Right kidney (tissue), 1 donor: ENCODE data around the gene BCAS4.
"Not testable (repeated sequence)": the region's sequence is repeated elsewhere in the genome, so short reads cannot be mapped to it uniquely, and the experiment has no call there.

Source experiments
- DNase-seq: peaks from one replicate; pipeline ENCODE4 v3.0.0-alpha.2; 2016

BCAS4 gene

GRCh38 chr20:50876816-50877215 is 82.0 kb downstream of the BCAS4 start:
- no peak for DNase-seq

GRCh38 chr20:50877232-50877743 is 82.4 kb downstream of the BCAS4 start:
- DNase-seq: no peak

DNA sequence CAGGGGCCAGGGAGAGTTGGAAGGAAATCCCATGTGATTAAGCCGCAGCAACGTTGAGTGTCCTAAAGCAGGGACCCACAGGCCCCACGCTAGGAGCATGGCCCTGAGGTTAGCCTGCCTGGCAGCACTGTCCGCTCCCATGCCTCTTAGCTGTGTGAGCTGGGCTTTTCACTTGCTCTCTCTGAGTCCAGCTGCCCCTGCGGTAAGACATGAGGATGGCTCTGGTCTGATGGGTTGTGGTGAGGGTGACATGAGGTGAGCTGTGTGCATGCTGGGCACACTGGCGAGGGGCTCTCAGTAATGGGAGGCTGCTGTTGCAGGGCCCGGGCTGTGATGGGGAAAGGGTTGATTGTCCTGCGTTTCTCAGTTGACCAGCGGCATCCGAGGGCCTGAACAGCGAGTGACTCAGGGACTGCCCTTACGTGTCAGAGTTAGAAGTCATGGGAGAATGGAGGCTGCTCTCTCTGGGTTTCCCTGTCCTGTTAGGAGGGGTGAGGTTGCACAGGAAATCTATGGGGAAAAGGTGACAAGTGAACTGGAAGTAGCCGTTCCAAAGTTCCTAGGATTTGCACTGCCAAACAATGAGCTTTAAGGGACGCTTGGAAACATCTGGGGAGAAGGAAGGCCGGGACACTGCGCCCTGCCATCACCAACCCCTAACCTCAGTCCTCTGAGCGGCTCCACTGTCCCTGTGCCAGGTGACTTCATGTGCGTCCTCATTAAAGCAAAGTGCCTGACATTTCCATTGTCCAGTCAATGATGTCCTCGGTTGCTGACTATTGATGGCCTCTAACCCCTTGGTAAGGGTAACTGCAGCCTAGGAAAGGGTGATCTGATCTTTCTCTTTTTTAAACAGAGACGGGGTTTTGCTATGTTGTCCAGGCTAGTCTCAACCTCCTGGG is 85.0 kb downstream of the BCAS4 start:
- no peak for DNase-seq

GRCh38 chr20:50881759-50882424 is 87.0 kb downstream of the BCAS4 start:
- not testable (repeated sequence) for DNase-seq

GRCh38 chr20:50883856-50884255 is 89.0 kb downstream of the BCAS4 start:
- no peak for DNase-seq

DNA sequence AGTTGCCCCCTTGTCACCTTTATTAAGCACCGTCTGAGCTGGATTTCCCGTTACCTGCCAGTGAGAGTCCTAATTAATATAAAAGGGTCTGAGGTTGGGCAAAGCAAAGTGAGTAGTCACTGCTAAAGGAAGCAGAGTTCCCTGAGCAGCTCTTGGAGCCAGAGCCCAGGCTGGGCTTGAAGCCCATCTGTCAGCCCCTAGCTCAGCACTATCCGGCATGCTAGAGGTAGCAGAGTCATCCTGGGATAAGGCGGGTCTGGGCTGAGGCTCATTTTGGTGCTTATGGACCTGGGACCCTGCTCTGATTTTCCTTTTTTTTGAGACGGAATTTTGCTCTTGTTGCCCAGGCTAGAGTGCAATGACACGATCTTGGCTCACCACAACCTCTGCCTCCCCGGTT is 90.2 kb downstream of the BCAS4 start:
- no peak for DNase-seq

GRCh38 chr20:50885781-50886180 is 90.9 kb downstream of the BCAS4 start:
- no peak for DNase-seq

GRCh38 chr20:50886184-50886790 is 91.4 kb downstream of the BCAS4 start:
- DNase-seq: no peak

- no peak for DNase-seq
Observed at GRCh38 chr20:50887576-50887975, 92.7 kb downstream of the BCAS4 start.

DNA sequence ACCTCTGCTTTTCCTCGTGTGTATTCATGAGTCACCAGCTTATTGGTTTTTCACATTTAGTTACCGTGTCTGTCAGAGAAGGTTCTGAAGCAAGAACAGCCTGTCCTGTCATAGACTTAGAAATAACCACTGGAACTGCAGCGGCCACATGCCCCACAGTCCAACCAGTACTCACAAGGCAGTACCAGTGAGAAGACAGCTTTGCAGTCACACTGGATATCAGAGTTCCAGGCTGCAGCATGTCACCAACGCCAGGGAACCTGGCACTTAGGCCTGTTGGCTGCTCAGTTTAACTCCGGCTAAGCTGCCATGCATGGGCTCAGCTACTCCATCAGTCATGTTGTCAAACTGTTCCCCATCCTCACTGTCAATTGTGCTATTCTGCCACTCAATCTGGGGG is 96.3 kb downstream of the BCAS4 start:
- DNase-seq: no peak

GRCh38 chr20:50892394-50892793 is 97.5 kb downstream of the BCAS4 start:
- no peak for DNase-seq

GRCh38 chr20:50893620-50894019 is 98.8 kb downstream of the BCAS4 start:
- no peak for DNase-seq

GRCh38 chr20:50895111-50895830 is 100.4 kb downstream of the BCAS4 start:
- DNase-seq: no peak

- DNase-seq: no peak
Observed at GRCh38 chr20:50898475-50898874, 103.6 kb downstream of the BCAS4 start.

GRCh38 chr20:50900261-50900660 is 105.4 kb downstream of the BCAS4 start:
- no peak for DNase-seq

DNA sequence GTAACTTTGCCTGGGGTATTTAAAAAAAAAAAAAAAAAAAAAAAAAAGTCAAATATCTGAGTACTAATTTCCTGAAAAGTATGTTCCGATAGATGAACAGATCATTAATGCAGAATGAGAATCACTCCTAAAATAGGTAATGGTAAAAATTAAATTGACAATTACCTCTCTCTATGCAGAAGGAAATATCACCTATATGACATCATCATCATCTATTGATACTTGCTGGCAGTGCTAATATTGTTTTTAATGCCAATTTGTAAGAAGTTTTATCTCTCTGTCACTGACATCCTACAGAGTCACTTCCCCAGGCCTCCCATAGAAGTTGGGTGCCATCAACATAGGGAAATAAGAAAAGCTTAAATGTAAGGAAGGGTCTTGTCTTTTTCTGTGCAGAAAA is 106.4 kb downstream of the BCAS4 start:
- no peak for DNase-seq

DNA sequence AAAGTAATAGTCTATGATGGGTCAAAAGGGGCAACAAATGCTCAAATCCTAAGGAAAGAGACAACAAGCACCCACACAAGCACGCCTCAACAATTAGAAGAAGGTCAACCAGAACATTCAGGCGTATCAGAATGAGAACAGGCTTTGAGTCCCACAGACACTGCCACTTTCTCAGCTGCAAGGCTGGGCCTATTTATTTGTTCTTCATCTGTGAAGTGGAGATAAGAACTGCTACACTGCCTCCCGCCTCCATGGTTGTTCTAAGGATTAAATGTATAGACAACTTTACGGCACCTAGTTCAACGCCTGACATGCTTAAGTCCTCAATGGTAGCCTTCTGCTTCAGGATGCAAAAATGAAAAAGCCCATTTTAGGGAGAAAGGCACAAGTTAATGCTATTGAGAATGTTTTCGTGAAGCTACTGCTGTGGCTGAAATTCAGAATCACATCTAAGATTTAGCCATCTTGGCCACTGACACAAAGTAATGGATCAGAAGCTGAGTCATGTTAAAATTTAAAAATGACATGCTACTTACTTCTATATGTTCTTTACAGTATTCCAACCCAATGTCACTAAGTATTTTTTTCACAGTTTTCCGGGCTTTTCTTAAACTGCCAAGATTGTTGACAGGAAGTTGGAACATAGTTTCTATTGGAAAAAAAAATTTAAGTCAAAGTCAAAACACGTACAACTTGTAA is 108.6 kb downstream of the BCAS4 start:
- DNase-seq: no peak

DNA sequence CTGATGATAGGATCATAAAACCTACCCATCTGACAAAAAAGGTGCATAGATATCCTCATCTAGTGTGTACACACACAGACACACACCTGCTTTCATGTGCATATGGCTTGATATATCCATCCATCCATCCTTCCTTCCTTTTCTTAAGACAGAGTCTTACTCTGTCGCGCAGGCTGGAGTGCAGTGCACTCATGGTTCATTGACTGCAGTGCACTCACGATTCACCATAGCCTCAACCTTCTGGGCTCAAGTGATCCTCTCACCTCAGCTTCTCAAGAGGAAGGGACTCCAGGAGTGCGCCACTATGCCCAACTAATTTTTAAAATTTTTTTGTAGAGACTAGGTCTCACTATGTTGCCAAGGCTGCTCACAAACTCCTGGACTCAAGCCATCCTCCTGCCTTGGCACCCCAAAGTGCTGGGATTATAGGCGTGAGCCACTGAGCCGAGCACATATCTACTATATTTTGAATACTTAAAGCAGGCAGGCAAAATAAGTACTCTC is 109.3 kb downstream of the BCAS4 start:
- DNase-seq: no peak

DNA sequence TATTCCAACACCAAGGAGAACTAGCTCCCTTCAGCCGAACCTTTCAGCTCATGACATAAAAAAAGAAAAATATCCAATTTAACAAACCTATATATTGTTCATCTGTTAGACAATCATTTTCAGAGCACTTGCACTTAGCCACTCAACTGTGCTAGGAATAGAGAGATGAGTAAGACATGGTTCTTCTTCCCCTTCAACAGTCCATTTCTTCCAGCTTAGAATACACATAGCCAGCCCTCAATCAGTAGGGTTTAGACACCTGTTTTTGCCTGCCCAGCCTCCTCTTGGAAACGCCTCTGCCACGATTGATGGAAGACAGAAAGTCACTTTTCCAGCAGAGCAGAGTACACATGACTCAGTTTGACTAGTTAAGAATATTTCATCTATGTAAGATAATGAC is 114.6 kb downstream of the BCAS4 start:
- no peak for DNase-seq

- DNase-seq: no peak
Observed at GRCh38 chr20:50911030-50911429, 116.2 kb downstream of the BCAS4 start.

DNA sequence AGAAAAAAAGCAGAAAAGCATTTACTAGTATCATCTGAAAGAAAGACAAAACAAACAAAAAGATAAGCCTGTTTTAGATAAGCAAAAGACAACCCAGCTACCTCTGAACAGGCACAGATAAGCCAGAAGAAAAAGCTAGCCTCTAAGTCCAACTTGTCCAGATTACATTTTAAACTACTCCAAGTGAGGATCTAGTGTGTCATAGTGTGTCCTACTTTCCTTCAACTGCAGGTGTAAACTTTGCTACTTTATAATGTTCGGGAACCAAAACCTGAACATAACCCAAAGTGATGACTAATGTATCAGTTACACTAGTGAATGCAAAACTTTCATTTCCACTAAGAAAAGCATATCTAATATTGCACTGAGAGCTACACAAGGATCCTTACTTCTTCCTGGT is 116.9 kb downstream of the BCAS4 start:
- no peak for DNase-seq
